ENCODE data around the gene CMTM4.
"Not testable (repeated sequence)": the region's sequence is repeated elsewhere in the genome, so short reads cannot be mapped to it uniquely, and the experiment has no call there.

CMTM4 gene

DNA sequence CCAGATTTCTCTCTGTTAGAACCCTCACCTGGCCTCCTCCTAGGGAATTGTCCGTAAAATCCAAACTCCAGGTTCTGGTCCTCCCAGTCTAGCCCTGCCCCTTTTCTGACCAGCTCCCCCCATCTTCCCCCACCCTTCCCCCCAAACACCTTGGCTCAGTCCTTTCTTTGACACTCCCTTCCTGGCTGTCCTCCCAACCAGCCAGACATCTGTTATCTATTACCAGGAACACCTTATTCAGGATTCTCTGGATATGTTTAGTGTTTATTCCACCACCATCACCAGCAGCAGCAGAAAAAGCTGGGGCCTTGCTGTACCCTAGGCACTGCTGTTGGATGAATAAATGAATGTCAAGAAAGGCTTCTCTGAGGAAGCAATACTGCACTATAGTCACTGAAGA lies 96.1 kb downstream of the CMTM4 start:
- Histone ChIP-seq H3K27ac (no peak overlapping the region), H3K36me3 (replicated peaks) (no peaks in the 10 kb centered on the region), H3K4me3 (ENCODE audit: low read depth, low read length) (no peak overlapping the region), H3K27me3 (replicated peaks) (no peaks in the 10 kb centered on the region)
- TF ChIP-seq, protein P1, sequence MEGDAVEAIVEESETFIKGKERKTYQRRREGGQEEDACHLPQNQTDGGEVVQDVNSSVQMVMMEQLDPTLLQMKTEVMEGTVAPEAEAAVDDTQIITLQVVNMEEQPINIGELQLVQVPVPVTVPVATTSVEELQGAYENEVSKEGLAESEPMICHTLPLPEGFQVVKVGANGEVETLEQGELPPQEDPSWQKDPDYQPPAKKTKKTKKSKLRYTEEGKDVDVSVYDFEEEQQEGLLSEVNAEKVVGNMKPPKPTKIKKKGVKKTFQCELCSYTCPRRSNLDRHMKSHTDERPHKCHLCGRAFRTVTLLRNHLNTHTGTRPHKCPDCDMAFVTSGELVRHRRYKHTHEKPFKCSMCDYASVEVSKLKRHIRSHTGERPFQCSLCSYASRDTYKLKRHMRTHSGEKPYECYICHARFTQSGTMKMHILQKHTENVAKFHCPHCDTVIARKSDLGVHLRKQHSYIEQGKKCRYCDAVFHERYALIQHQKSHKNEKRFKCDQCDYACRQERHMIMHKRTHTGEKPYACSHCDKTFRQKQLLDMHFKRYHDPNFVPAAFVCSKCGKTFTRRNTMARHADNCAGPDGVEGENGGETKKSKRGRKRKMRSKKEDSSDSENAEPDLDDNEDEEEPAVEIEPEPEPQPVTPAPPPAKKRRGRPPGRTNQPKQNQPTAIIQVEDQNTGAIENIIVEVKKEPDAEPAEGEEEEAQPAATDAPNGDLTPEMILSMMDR (IDR thresholded peaks at IDR 0.05; ENCODE audit: low read depth, low read length, missing control alignments): no peak
- in situ Hi-C loops (cut with HindIII; ENCODE audit: low pct_ligation_motif_present, low sequenced_read_pairs): no loop called here
- no peak for DNase-seq

DNA sequence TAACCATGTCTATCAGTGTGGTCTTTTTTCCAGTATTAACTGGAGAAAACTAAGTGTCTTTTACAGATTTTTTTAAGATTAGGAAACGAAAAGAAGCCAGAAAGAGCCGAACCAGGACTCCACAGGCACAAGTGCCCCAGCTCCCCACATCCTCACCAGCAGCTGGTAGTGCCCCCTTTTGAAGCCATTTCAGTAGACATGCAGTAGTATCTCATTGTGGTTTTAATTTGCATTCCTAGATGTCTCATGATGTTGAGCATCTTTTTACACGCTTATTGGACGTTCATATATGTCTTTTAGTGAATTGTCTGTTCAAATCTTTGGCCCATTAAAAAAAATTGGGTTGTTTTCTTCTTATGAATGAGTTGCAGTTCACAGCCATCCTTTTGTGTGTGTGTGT lies 96.8 kb downstream of the CMTM4 start:
- DNase-seq: no peak
- H3K27me3 ChIP-seq (replicated peaks): no peaks in the 10 kb centered on the region
- TF ChIP-seq, protein P1 (IDR thresholded peaks at IDR 0.05; ENCODE audit: low read depth, low read length, missing control alignments): no peak

DNA sequence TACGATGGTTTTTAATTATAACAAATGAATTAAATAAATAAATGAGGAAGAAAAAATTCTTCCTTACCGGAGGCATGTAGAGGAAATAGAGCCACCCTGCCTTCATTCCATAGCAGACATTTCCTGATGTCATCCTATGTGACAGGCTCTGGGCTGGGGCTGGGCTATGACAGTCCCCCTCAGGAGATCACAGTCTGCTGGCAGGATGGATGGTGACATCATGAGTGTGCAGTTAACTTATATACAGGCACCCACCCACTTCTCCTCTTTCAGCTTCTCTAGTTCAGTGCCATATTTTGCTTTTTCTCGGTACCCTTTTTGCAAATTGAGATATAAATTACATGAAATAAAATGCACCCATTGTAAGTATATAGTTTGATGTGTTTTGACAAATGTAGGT lies 98.4 kb downstream of the CMTM4 start:
- Histone ChIP-seq H3K27ac (no peak overlapping the region), H3K4me3 (ENCODE audit: low read depth, low read length) (no peak overlapping the region), H3K36me3 (replicated peaks) (no peaks in the 10 kb centered on the region), H3K27me3 (replicated peaks) (no peaks in the 10 kb centered on the region)
- DNase-seq: no peak
- in situ Hi-C loops (cut with HindIII; ENCODE audit: low pct_ligation_motif_present, low sequenced_read_pairs): no loop called here
- TF ChIP-seq, protein P1 (IDR thresholded peaks at IDR 0.05; ENCODE audit: low read depth, low read length, missing control alignments): no peak

More for the DNA sequence above, 96.8 kb downstream of the CMTM4 start:
- in situ Hi-C loops (cut with HindIII; ENCODE audit: low pct_ligation_motif_present, low sequenced_read_pairs): no loop called here
- H3K36me3 ChIP-seq (replicated peaks): no peaks in the 10 kb centered on the region
- H3K4me3 ChIP-seq (ENCODE audit: low read depth, low read length): no peak overlapping the region
- H3K27ac ChIP-seq: no peak overlapping the region

DNA sequence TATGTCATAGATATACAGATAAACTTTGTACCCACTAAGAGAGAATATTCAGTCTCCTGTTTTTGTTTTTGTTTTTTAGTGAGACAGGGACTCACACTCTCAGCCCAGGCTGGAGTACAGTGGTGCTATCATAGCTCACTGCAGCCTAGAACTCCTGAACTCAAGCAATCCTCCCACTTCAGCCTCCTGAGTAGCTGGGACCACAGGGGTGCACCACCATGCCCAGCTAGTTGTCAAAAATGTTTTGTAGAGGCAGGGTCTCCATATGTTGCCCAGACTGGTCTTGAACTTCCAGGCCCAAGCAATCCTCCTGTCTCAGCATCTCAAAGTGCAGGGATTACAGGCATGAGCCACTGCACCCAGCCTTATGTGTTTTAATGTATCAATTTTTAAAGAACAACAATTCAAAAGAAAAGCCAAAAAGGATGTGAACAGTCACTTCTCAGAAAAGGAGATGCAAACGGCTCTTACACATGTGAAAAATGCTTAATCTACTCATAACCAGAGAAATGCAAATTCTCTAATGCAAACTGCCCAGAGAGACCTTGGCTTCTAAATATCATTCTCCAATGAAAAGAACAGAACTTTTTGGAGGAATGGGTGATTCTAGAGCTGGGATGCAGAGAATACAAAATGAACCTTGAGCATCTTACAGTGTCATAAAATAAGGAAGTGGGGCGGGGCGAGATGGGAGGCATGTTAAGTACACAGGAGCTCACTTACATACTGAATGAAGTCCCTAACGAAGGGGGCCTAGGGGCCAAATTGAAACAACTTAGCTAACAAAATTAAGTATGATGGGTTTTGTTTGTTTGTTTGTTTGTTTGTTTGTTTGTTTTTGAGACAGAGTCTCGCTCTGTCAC lies 99.3 kb downstream of the CMTM4 start:
- TF ChIP-seq, protein P1 (IDR thresholded peaks at IDR 0.05; ENCODE audit: low read depth, low read length, missing control alignments): no peak
- in situ Hi-C loops (cut with HindIII; ENCODE audit: low pct_ligation_motif_present, low sequenced_read_pairs): no loop called here
- Histone ChIP-seq H3K27ac (no peak overlapping the region), H3K36me3 (replicated peaks) (no peaks in the 10 kb centered on the region), H3K4me3 (ENCODE audit: low read depth, low read length) (no peak overlapping the region), H3K27me3 (replicated peaks) (no peaks in the 10 kb centered on the region)
- no peak for DNase-seq

DNA sequence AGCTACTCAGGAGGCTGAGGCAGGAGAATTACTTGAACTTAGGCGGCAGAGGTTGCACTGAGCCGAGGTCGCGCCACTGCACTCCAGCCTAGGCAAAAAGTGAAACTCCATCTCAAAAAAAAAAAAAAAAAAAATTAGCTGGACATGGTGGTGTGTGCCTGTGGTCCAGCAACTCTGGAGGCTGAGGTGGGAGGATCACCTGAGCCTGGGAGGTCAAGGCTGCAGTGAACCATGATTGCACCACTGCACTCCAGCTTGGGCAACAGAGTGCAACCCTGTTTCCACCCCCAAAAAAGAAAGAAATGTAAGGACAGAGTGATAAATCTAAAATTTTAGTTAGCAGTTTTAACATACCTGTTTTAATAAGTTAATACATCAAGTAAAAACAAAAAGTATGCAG lies 100.0 kb downstream of the CMTM4 start:
- DNase-seq; H3K36me3 ChIP-seq (replicated peaks); H3K27ac ChIP-seq; H3K4me3 ChIP-seq (ENCODE audit: low read depth, low read length); in situ Hi-C loops (cut with HindIII; ENCODE audit: low pct_ligation_motif_present, low sequenced_read_pairs); H3K27me3 ChIP-seq (replicated peaks): not testable (repeated sequence)

DNA sequence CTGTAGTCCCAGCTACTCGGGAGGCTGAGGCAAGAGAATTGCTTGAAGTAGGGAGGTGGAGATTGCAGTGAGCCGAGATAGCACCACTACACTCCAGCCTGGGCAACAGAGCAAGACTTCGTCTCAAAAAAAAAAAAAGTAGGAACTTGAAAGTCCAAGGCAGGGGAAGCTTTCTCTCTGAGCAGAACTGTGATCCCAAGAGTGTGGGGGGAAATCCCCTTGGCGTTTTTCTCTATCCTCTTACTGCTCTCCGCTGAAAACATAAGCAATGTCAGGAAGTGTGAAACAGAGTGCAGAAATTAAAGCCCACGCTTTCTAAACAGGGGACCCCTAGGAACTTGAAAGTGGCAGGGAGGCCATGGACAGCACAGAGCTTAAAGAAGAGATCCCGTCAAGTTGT lies 101.8 kb downstream of the CMTM4 start:
- no peak overlapping the region for H3K27ac ChIP-seq
- H3K36me3 ChIP-seq (replicated peaks): no peaks in the 10 kb centered on the region
- H3K4me3 ChIP-seq (ENCODE audit: low read depth, low read length): no peak overlapping the region
- DNase-seq: no peak
- H3K27me3 ChIP-seq (replicated peaks): no peaks in the 10 kb centered on the region
- TF ChIP-seq, protein P1 (IDR thresholded peaks at IDR 0.05; ENCODE audit: low read depth, low read length, missing control alignments): no peak
- in situ Hi-C loops (cut with HindIII; ENCODE audit: low pct_ligation_motif_present, low sequenced_read_pairs): no loop called here

All from brain microvascular endothelial cell (primary cell).